MCF 10A (cell line): ENCODE results near the gene CGRRF1. TPM values are rescaled to one million over a fixed set of nuclear protein-coding genes. Genes with fewer than 3 reads are reported as not detected.

Experiments
- BruUV-seq: library from RNA; stranded (reverse); fragments of 400-500 nt; replicated peaks from 2 replicates; lab custom pipeline; 2021; lab: Mats Ljungman, UMichigan
- CTCF ChIA-PET: fragments of 300-600 bp; sonication (Branson Sonifier 250); formaldehyde crosslinking; extraction: SDS; loops from one replicate; lab custom pipeline; 2021; ENCODE audit warnings: antibody characterized with exemption, inconsistent platforms; lab: Yijun Ruan, JAX
- POLR2A ChIA-PET: fragments of 300-600, 350-650 bp; sonication (Branson Sonifier 250); formaldehyde crosslinking; extraction: SDS; loops from one replicate; lab custom pipeline; 2020; ENCODE audit warnings: antibody characterized with exemption, inconsistent platforms; lab: Yijun Ruan, JAX
- DNase-seq: peaks from one replicate; pipeline ENCODE4 v3.0.0-alpha.2; 2018; ENCODE audit not compliant: unreplicated experiment
- H3K27ac Mint-ChIP-seq: one replicate; pipeline ENCODE4 v1.8.0; 2022; ENCODE audit warnings: mild to moderate bottlenecking, low read depth, mixed read lengths; ENCODE audit not compliant: unreplicated experiment
- H3K27me3 Mint-ChIP-seq: one replicate; pipeline ENCODE4 v1.8.0; 2022; ENCODE audit warnings: mixed read lengths; ENCODE audit not compliant: insufficient read depth, unreplicated experiment
- H3K36me3 Mint-ChIP-seq: one replicate; pipeline ENCODE4 v1.8.0; 2022; ENCODE audit warnings: mild to moderate bottlenecking, moderate library complexity, mixed read lengths; ENCODE audit not compliant: insufficient read depth, unreplicated experiment
- H3K4me1 Mint-ChIP-seq: one replicate; pipeline ENCODE4 v1.8.0; 2022; ENCODE audit warnings: mixed read lengths; ENCODE audit not compliant: insufficient read depth, unreplicated experiment
- H3K4me3 Mint-ChIP-seq: one replicate; pipeline ENCODE4 v1.8.0; 2022; ENCODE audit warnings: mild to moderate bottlenecking, moderate library complexity, mixed read lengths; ENCODE audit not compliant: unreplicated experiment
- H3K9me3 Mint-ChIP-seq: one replicate; pipeline ENCODE4 v1.8.0; 2022; ENCODE audit warnings: mixed read lengths; ENCODE audit not compliant: unreplicated experiment
- intact Hi-C: fragments of 100-400 bp; cut with micrococcal nuclease; formaldehyde crosslinking; loops from 2 replicates; pipeline ENCODE4 v1.14.1; 2022
- total RNA-seq: library from RNA; stranded (reverse); gene quantifications from 2 replicates; pipeline ENCODE4 v1.2.3, GENCODE V29; 2022
- TF ChIP-seq, protein P1 (sequence below): fragments of 200-600 bp; IDR thresholded peaks from one replicate; pipeline ENCODE4 v1.8.0; 2022; ENCODE audit warnings: antibody characterized with exemption, mild to moderate bottlenecking; ENCODE audit not compliant: unreplicated experiment

CGRRF1 gene
- total RNA-seq, 1 experiment from 2014 or later: 17.5 TPM

- Mint-ChIP-seq H3K4me3 (no peak overlapping the region), H3K27me3 (peaks cover 10% of the 10 kb centered on the region), H3K36me3 (no peaks in the 10 kb centered on the region), H3K27ac (no peak overlapping the region), H3K4me1 (no peaks in the 10 kb centered on the region), H3K9me3 (no peaks in the 10 kb centered on the region)
- TF ChIP-seq, protein P1, sequence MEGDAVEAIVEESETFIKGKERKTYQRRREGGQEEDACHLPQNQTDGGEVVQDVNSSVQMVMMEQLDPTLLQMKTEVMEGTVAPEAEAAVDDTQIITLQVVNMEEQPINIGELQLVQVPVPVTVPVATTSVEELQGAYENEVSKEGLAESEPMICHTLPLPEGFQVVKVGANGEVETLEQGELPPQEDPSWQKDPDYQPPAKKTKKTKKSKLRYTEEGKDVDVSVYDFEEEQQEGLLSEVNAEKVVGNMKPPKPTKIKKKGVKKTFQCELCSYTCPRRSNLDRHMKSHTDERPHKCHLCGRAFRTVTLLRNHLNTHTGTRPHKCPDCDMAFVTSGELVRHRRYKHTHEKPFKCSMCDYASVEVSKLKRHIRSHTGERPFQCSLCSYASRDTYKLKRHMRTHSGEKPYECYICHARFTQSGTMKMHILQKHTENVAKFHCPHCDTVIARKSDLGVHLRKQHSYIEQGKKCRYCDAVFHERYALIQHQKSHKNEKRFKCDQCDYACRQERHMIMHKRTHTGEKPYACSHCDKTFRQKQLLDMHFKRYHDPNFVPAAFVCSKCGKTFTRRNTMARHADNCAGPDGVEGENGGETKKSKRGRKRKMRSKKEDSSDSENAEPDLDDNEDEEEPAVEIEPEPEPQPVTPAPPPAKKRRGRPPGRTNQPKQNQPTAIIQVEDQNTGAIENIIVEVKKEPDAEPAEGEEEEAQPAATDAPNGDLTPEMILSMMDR: no peak
- intact Hi-C loops: no loop called here
- ChIA-PET POLR2A (no interaction called here), CTCF (interaction anchor here (0.6 kb wide), 1 partner anchor 1217 kb away, joined by 5 read pairs; no protein-coding TSS in a partner anchor)
- no peak for DNase-seq
- no TSS peak for BruUV-seq
Observed at GRCh38 chr14:54497224-54497623, 12.5 kb upstream of the CGRRF1 start.

GRCh38 chr14:54498095-54498531 is 11.6 kb upstream of the CGRRF1 start:
- intact Hi-C loops: no loop called here
- peaks cover 10% of the 10 kb centered on the region for H3K27me3 Mint-ChIP-seq
- no peak for DNase-seq
- H3K27ac Mint-ChIP-seq: no peak overlapping the region
- H3K36me3 Mint-ChIP-seq: no peaks in the 10 kb centered on the region
- CTCF ChIA-PET: no interaction called here
- POLR2A ChIA-PET: no interaction called here
- no TSS peak for BruUV-seq
- TF ChIP-seq, protein P1: no peak
- no peaks in the 10 kb centered on the region for H3K9me3 Mint-ChIP-seq
- H3K4me3 Mint-ChIP-seq: no peak overlapping the region
- H3K4me1 Mint-ChIP-seq: no peaks in the 10 kb centered on the region

DNA sequence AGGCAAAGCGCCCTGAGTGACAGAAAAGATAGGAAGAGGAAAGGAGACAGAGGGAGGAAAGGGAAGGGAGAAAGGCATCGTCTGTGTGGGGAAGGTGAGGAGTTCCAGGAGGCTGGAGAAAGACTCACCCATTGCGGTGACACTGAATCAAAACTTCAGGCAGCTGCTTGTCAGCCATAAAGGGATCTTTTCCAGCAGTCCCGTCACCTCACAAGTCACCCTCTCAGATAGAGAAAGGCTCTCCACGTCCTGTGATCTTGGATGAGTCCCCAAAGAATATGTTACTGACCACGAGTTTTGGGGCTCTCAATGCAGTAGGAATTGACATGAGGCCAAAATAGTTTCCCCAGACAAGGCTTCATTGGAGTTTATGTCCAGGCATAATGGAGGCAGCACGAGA is 11.1 kb upstream of the CGRRF1 start:
- CTCF ChIA-PET: interaction anchor here (0.6 kb wide), 2 partner anchors 10 to 1328 kb away, joined by 3 read pairs; no protein-coding TSS in a partner anchor
- Mint-ChIP-seq H3K27me3 (peaks cover 10% of the 10 kb centered on the region), H3K9me3 (no peaks in the 10 kb centered on the region), H3K4me1 (no peaks in the 10 kb centered on the region), H3K27ac (no peak overlapping the region), H3K36me3 (no peaks in the 10 kb centered on the region), H3K4me3 (no peak overlapping the region)
- no TSS peak for BruUV-seq
- POLR2A ChIA-PET: no interaction called here
- no peak for DNase-seq
- intact Hi-C loops: no loop called here
- TF ChIP-seq, protein P1: no peak

DNA sequence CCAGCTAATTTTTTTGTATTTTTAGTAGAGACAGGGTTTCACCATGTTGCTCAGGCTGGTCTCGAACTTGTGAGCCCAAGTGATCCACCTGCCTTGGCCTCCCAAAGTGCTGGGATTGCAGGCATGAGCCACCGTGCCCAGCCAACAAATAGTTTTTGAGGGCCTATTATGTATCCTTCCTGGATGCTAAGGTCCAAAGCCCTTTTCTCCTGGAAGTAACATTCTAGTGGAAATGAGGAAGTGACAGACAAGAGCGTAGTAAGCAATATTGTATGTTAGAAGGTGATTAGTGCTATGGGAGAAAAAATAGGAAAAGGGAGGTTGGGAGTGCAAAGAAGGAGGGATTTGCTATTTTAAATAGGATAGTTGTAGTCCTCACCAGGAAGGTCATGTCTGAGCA is 9.0 kb upstream of the CGRRF1 start:
- Mint-ChIP-seq H3K9me3 (no peaks in the 10 kb centered on the region), H3K4me1 (no peaks in the 10 kb centered on the region), H3K4me3 (no peak overlapping the region), H3K36me3 (no peaks in the 10 kb centered on the region), H3K27me3 (peaks cover 10% of the 10 kb centered on the region), H3K27ac (no peak overlapping the region)
- ChIA-PET POLR2A (no interaction called here), CTCF (interaction anchor here (0.6 to 0.8 kb wide), 2 partner anchors 11 to 274 kb away, joined by 3 to 4 read pairs; no protein-coding TSS in a partner anchor)
- TF ChIP-seq, protein P1: no peak
- DNase-seq: no peak
- intact Hi-C loops: loop anchor here (10.0 kb wide), 1 partner anchor 274 kb away; no protein-coding TSS in a partner anchor
- BruUV-seq: no TSS peak
